Neural progenitor cell (in vitro differentiated cells): ENCODE results near the gene AEN. TPM values are rescaled to one million over a fixed set of nuclear protein-coding genes. Genes with fewer than 3 reads are reported as not detected.
A peak's percentile ranks its signal among the peaks of the same experiment; 100 is the strongest.

Experiments
- DNase-seq: peaks from one replicate; pipeline ENCODE4 v3.0.0-alpha.2; 2016; ENCODE audit warnings: low spot score
- H2AFZ ChIP-seq: fragments of 200-600 bp; sonication (generic); replicated peaks from 2 replicates; pipeline ENCODE4 v1.6.1; 2016; ENCODE audit warnings: antibody characterized with exemption
- H3F3A ChIP-seq: fragments of 200-600 bp; sonication (generic); 2 replicates; pipeline ENCODE4 v1.6.1; 2016; ENCODE audit warnings: antibody characterized with exemption, low read depth
- H3K27ac ChIP-seq: fragments of 200-600 bp; sonication (generic); 2 replicates; pipeline ENCODE4 v1.5.1; 2016; ENCODE audit warnings: mild to moderate bottlenecking
- H3K27me3 ChIP-seq: fragments of 200-600 bp; sonication (generic); 2 replicates; pipeline ENCODE4 v1.6.1; 2016; ENCODE audit warnings: mild to moderate bottlenecking, moderate library complexity
- H3K36me3 ChIP-seq: fragments of 200-600 bp; sonication (generic); 2 replicates; pipeline ENCODE4 v1.5.1; 2016
- H3K4me1 ChIP-seq: fragments of 200-600 bp; sonication (generic); 2 replicates; pipeline ENCODE4 v1.6.1; 2016; ENCODE audit warnings: mixed run types
- H3K4me2 ChIP-seq: fragments of 200-600 bp; sonication (generic); 2 replicates; pipeline ENCODE4 v1.6.1; 2016
- H3K4me3 ChIP-seq: fragments of 200-600 bp; sonication (generic); 2 replicates; pipeline ENCODE4 v1.5.1; 2016
- H3K79me2 ChIP-seq: fragments of 200-600 bp; sonication (generic); 2 replicates; pipeline ENCODE4 v1.6.1; 2016; ENCODE audit warnings: low read depth
- H3K9ac ChIP-seq: fragments of 200-600 bp; sonication (generic); 2 replicates; pipeline ENCODE4 v1.6.1; 2016
- H3K9me3 ChIP-seq: fragments of 200-600 bp; sonication (generic); 2 replicates; pipeline ENCODE4 v1.5.1; 2016; ENCODE audit warnings: low read depth
- H4K20me1 ChIP-seq: fragments of 200-600 bp; sonication (generic); 2 replicates; pipeline ENCODE4 v1.6.1; 2016; ENCODE audit warnings: low read depth
- H3K27ac Mint-ChIP-seq: 3 replicates; pipeline ENCODE4 v1.8.0; 2021; ENCODE audit warnings: mixed read lengths
- H3K27me3 Mint-ChIP-seq: 2 replicates; pipeline ENCODE4 v1.8.0; 2022; ENCODE audit warnings: low read depth, mild to moderate bottlenecking, inconsistent platforms, moderate library complexity, mixed read lengths; ENCODE audit not compliant: insufficient read depth
- H3K36me3 Mint-ChIP-seq: 3 replicates; pipeline ENCODE4 v1.8.0; 2021; ENCODE audit warnings: mixed read lengths
- H3K4me1 Mint-ChIP-seq: 3 replicates; pipeline ENCODE4 v1.8.0; 2021; ENCODE audit warnings: mixed read lengths
- H3K4me3 Mint-ChIP-seq: 3 replicates; pipeline ENCODE4 v1.8.0; 2021; ENCODE audit warnings: mild to moderate bottlenecking, moderate library complexity, mixed read lengths
- H3K9me3 Mint-ChIP-seq: 3 replicates; pipeline ENCODE4 v1.8.0; 2020; ENCODE audit warnings: mixed read lengths
- CTCF ChIP-seq: fragments of 200-600 bp; sonication (generic); IDR thresholded peaks from 2 replicates; pipeline ENCODE4 v1.5.1; 2017; ENCODE audit warnings: antibody characterized with exemption, mild to moderate bottlenecking
- EZH2 ChIP-seq: fragments of 200-600 bp; sonication (generic); IDR thresholded peaks from 2 replicates; pipeline ENCODE4 v1.6.1; 2017; ENCODE audit warnings: antibody characterized with exemption, mild to moderate bottlenecking, moderate library complexity
- EZH2phosphoT487 ChIP-seq: fragments of 200-600 bp; sonication (generic); IDR thresholded peaks from 2 replicates; pipeline ENCODE4 v1.6.1; 2017; ENCODE audit warnings: antibody characterized with exemption
- total RNA-seq: library from RNA; depleted of rRNA; stranded (reverse); fragments of >200 nt; gene quantifications from 2 replicates; pipeline ENCODE4 v1.2.3, GENCODE V29; 2015; ENCODE audit warnings: low replicate concordance

AEN gene
- 35.0 and 60.9 TPM in 2 replicates for total RNA-seq

- Mint-ChIP-seq H3K4me3 (peak within 1 kb of the TSS; percentile 92), H3K36me3 (no peaks in the 10 kb centered on the region), H3K4me1 (peaks cover 28% of the 10 kb centered on the region), H3K27ac (no peak within 1 kb of the TSS), H3K9me3 (no peaks in the 10 kb centered on the region), H3K27me3 (peaks cover 2% of the 10 kb centered on the region)
- Histone ChIP-seq H3K4me3 (peak within 1 kb of the TSS; percentile 73), H3K4me1 (peaks cover 25% of the 10 kb centered on the region), H3F3A (peaks cover 13% of the 10 kb centered on the region), H3K27ac (peak within 1 kb of the TSS; percentile 15), H3K79me2 (peaks cover 51% of the 10 kb centered on the region), H3K36me3 (no peaks in the 10 kb centered on the region), H3K4me2 (peak within 1 kb of the TSS; percentile 99), H3K9me3 (no peaks in the 10 kb centered on the region), H3K27me3 (no peaks in the 10 kb centered on the region), H3K9ac (peak within 1 kb of the TSS; percentile 73), H4K20me1 (peaks cover 48% of the 10 kb centered on the region), H2AFZ (no peak within 1 kb of the TSS)
- no peak for TF ChIP-seq EZH2
- no peak for TF ChIP-seq EZH2phosphoT487
- no peak for TF ChIP-seq CTCF
- peak; percentile 97 for DNase-seq
Measured at GRCh38 chr15:88620995-88621772, at the start of gene AEN. Gene AEN (plus strand): TSS chr15:88621340. CDS start chr15:88626210, 4,870 bp downstream.

GRCh38 chr15:88571852-88572259, 49.3 kb upstream of the AEN start:
- Mint-ChIP-seq H3K9me3 (no peaks in the 10 kb centered on the region), H3K4me1 (peaks cover 19% of the 10 kb centered on the region)
- no peaks in the 10 kb centered on the region for H3K9me3 ChIP-seq

GRCh38 chr15:88574077-88574476, 47.1 kb upstream of the AEN start:
- peaks cover 7% of the 10 kb centered on the region for H3F3A ChIP-seq
- H3K4me3 ChIP-seq: no peak overlapping the region
- no peak for DNase-seq
- no peaks in the 10 kb centered on the region for H3K27me3 ChIP-seq
- no peak overlapping the region for H3K27ac ChIP-seq
- peak overlapping the region; percentile 63 for H3K4me2 ChIP-seq
- H3K36me3 Mint-ChIP-seq: no peaks in the 10 kb centered on the region
- no peaks in the 10 kb centered on the region for H4K20me1 ChIP-seq
- H3K9ac ChIP-seq: no peak overlapping the region
- no peaks in the 10 kb centered on the region for H3K79me2 ChIP-seq
- H3K9me3 ChIP-seq: no peaks in the 10 kb centered on the region
- no peaks in the 10 kb centered on the region for H3K9me3 Mint-ChIP-seq
- peaks cover 28% of the 10 kb centered on the region for H3K4me1 ChIP-seq
- peak overlapping the region; percentile 18 for H3K27ac Mint-ChIP-seq
- peaks cover 2% of the 10 kb centered on the region for H3K27me3 Mint-ChIP-seq
- H3K36me3 ChIP-seq: no peaks in the 10 kb centered on the region
- peaks cover 19% of the 10 kb centered on the region for H3K4me1 Mint-ChIP-seq
- H2AFZ ChIP-seq: peak overlapping the region; percentile 11
- no peak overlapping the region for H3K4me3 Mint-ChIP-seq
- TF ChIP-seq EZH2phosphoT487 (no peak), CTCF (no peak), EZH2 (no peak)

More at GRCh38 chr15:88571852-88572259, 49.3 kb upstream of the AEN start:
- H2AFZ ChIP-seq: peak overlapping the region; percentile 17
- H3K4me1 ChIP-seq: peaks cover 28% of the 10 kb centered on the region
- peaks cover 7% of the 10 kb centered on the region for H3F3A ChIP-seq
- H3K4me2 ChIP-seq: peak overlapping the region; percentile 18
- no peak overlapping the region for H3K4me3 ChIP-seq
- no peaks in the 10 kb centered on the region for H3K36me3 ChIP-seq
- Mint-ChIP-seq H3K36me3 (no peaks in the 10 kb centered on the region), H3K27me3 (peaks cover 2% of the 10 kb centered on the region), H3K27ac (no peak overlapping the region), H3K4me3 (no peak overlapping the region)
- no peaks in the 10 kb centered on the region for H3K27me3 ChIP-seq
- TF ChIP-seq CTCF (no peak), EZH2phosphoT487 (no peak), EZH2 (no peak)
- no peak overlapping the region for H3K27ac ChIP-seq
- no peaks in the 10 kb centered on the region for H3K79me2 ChIP-seq
- no peaks in the 10 kb centered on the region for H4K20me1 ChIP-seq
- H3K9ac ChIP-seq: no peak overlapping the region
- no peak for DNase-seq
